Mesendoderm (in vitro differentiated cells): ENCODE measurements around the gene SHROOM4.

ENCODE experiments used
- DNase-seq: peaks from one replicate; pipeline ENCODE4 v3.0.0; 2013
- H2AK5ac ChIP-seq: 2 replicates; pipeline ENCODE4 v1.6.1; 2013; ENCODE audit warnings: low read length, inconsistent platforms
- H2BK120ac ChIP-seq: 2 replicates; pipeline ENCODE4 v1.6.1; 2013; ENCODE audit warnings: low read depth, mild to moderate bottlenecking, low read length, moderate library complexity, mixed read lengths
- H2BK15ac ChIP-seq: replicated peaks from 2 replicates; pipeline ENCODE4 v1.6.1; 2013; ENCODE audit warnings: low read depth, mild to moderate bottlenecking, moderate library complexity
- H2BK5ac ChIP-seq: 2 replicates; pipeline ENCODE4 v1.6.1; 2013; ENCODE audit warnings: low read length, inconsistent platforms
- H3K18ac ChIP-seq: 2 replicates; pipeline ENCODE4 v1.6.1; 2013; ENCODE audit warnings: mild to moderate bottlenecking, low read length, mixed read lengths
- H3K23ac ChIP-seq: one replicate; pipeline ENCODE4 v1.6.1; 2013; ENCODE audit warnings: low read length
- H3K27ac ChIP-seq: 2 replicates; pipeline ENCODE4 v1.5.1; 2013; ENCODE audit warnings: low read depth, mild to moderate bottlenecking, inconsistent platforms, low read length, moderate library complexity
- H3K27me3 ChIP-seq: 2 replicates; pipeline ENCODE4 v1.6.1; 2013; ENCODE audit warnings: low read length, control low read depth, mild to moderate bottlenecking, inconsistent platforms; ENCODE audit not compliant: insufficient read depth, poor library complexity
- H3K36me3 ChIP-seq: 2 replicates; pipeline ENCODE4 v1.6.1; 2013; ENCODE audit warnings: low read length, inconsistent platforms; ENCODE audit not compliant: control insufficient read depth, insufficient read depth
- H3K4ac ChIP-seq: one replicate; pipeline ENCODE4 v1.6.1; 2013; ENCODE audit warnings: low read depth, mild to moderate bottlenecking, low read length, moderate library complexity
- H3K4me1 ChIP-seq: 2 replicates; pipeline ENCODE4 v1.6.1; 2013; ENCODE audit warnings: low read depth, low read length, inconsistent platforms; ENCODE audit not compliant: control insufficient read depth
- H3K4me2 ChIP-seq: 2 replicates; pipeline ENCODE4 v1.6.1; 2013; ENCODE audit warnings: low read length
- H3K4me3 ChIP-seq: 2 replicates; pipeline ENCODE4 v1.5.1; 2013; ENCODE audit warnings: mild to moderate bottlenecking, low read length
- H3K56ac ChIP-seq: one replicate; pipeline ENCODE4 v1.6.1; 2013; ENCODE audit warnings: low read length
- H3K79me1 ChIP-seq: 2 replicates; pipeline ENCODE4 v1.6.1; 2013; ENCODE audit warnings: low read length, inconsistent platforms
- H3K79me2 ChIP-seq: 2 replicates; pipeline ENCODE4 v1.6.1; 2013; ENCODE audit warnings: mild to moderate bottlenecking, low read length; ENCODE audit not compliant: control insufficient read depth, insufficient read depth
- H3K9ac ChIP-seq: 2 replicates; pipeline ENCODE4 v1.6.1; 2013; ENCODE audit warnings: low read length, inconsistent platforms
- H4K5ac ChIP-seq: one replicate; pipeline ENCODE4 v1.6.1; 2013; ENCODE audit warnings: low read length
- H4K8ac ChIP-seq: one replicate; pipeline ENCODE4 v1.6.1; 2013; ENCODE audit warnings: low read depth, mild to moderate bottlenecking, control low read depth, low read length, moderate library complexity
- WGBS: extraction: QIAGEN DNeasy Blood & Tissue Kit; methylation state at CpG from one replicate; pipeline ENCODE4 v1.1.7; 2013; ENCODE audit warnings: low lambda C conversion rate, missing lambda C conversion rate; ENCODE audit not compliant: insufficient coverage; ENCODE audit errors: extremely low coverage; 5-methylcytosine and 5-hydroxymethylcytosine counted together

SHROOM4 gene

GRCh38 chrX:50762578-50762977 is 51.4 kb downstream of the SHROOM4 start:
- Histone ChIP-seq H2AK5ac (no peak overlapping the region), H3K27ac (no peak overlapping the region), H3K79me2 (no peaks in the 10 kb centered on the region), H3K4me1 (no peaks in the 10 kb centered on the region), H2BK15ac (no peak overlapping the region), H3K79me1 (no peaks in the 10 kb centered on the region), H3K23ac (no peak overlapping the region), H2BK120ac (no peak overlapping the region), H2BK5ac (no peak overlapping the region), H3K56ac (no peak overlapping the region), H4K5ac (no peak overlapping the region), H4K8ac (no peak overlapping the region), H3K4me3 (no peak overlapping the region), H3K18ac (no peak overlapping the region), H3K4ac (no peak overlapping the region), H3K4me2 (no peak overlapping the region), H3K9ac (no peak overlapping the region), H3K27me3 (no peaks in the 10 kb centered on the region), H3K36me3 (no peaks in the 10 kb centered on the region)
- no peak for DNase-seq
- WGBS: no CpG with 5 or more reads among the region's 2 CpGs

- Histone ChIP-seq H3K79me2 (no peaks in the 10 kb centered on the region), H4K8ac (no peak overlapping the region), H3K4me1 (no peaks in the 10 kb centered on the region), H2AK5ac (no peak overlapping the region), H2BK120ac (no peak overlapping the region), H3K56ac (no peak overlapping the region), H3K27me3 (no peaks in the 10 kb centered on the region), H3K9ac (no peak overlapping the region), H2BK15ac (no peak overlapping the region), H4K5ac (no peak overlapping the region), H3K4me2 (no peak overlapping the region), H3K79me1 (no peaks in the 10 kb centered on the region), H3K23ac (no peak overlapping the region), H3K36me3 (no peaks in the 10 kb centered on the region), H2BK5ac (no peak overlapping the region), H3K18ac (no peak overlapping the region), H3K27ac (no peak overlapping the region), H3K4ac (no peak overlapping the region), H3K4me3 (no peak overlapping the region)
- WGBS: no CpG with 5 or more reads among the region's 3 CpGs
- DNase-seq: no peak
These were observed 57.7 kb downstream of the SHROOM4 start for GRCh38 chrX:50756276-50756675.

GRCh38 chrX:50751091-50751490 is 62.9 kb downstream of the SHROOM4 start:
- no CpG with 5 or more reads among the region's 2 CpGs for WGBS
- H2AK5ac ChIP-seq: no peak overlapping the region
- no peaks in the 10 kb centered on the region for H3K4me1 ChIP-seq
- H3K4me2 ChIP-seq: no peak overlapping the region
- H3K9ac ChIP-seq: no peak overlapping the region
- no peak overlapping the region for H3K4me3 ChIP-seq
- no peak overlapping the region for H2BK120ac ChIP-seq
- H3K4ac ChIP-seq: no peak overlapping the region
- no peak overlapping the region for H2BK15ac ChIP-seq
- H4K5ac ChIP-seq: no peak overlapping the region
- no peak for DNase-seq
- H3K56ac ChIP-seq: no peak overlapping the region
- no peak overlapping the region for H3K18ac ChIP-seq
- H3K36me3 ChIP-seq: no peaks in the 10 kb centered on the region
- H3K79me2 ChIP-seq: no peaks in the 10 kb centered on the region
- H3K27me3 ChIP-seq: no peaks in the 10 kb centered on the region
- H4K8ac ChIP-seq: no peak overlapping the region
- no peak overlapping the region for H3K23ac ChIP-seq
- H3K79me1 ChIP-seq: no peaks in the 10 kb centered on the region
- no peak overlapping the region for H2BK5ac ChIP-seq
- no peak overlapping the region for H3K27ac ChIP-seq

- Histone ChIP-seq H2BK15ac (no peak overlapping the region), H2AK5ac (no peak overlapping the region), H3K4me2 (no peak overlapping the region), H4K5ac (no peak overlapping the region), H3K4ac (no peak overlapping the region), H3K18ac (no peak overlapping the region), H3K23ac (no peak overlapping the region), H3K27ac (no peak overlapping the region), H2BK120ac (no peak overlapping the region), H3K9ac (no peak overlapping the region), H3K27me3 (no peaks in the 10 kb centered on the region), H3K79me1 (no peaks in the 10 kb centered on the region), H3K36me3 (no peaks in the 10 kb centered on the region), H4K8ac (no peak overlapping the region), H2BK5ac (no peak overlapping the region), H3K4me1 (no peaks in the 10 kb centered on the region), H3K79me2 (no peaks in the 10 kb centered on the region), H3K56ac (no peak overlapping the region), H3K4me3 (no peak overlapping the region)
- no CpG with 5 or more reads among the region's 1 CpG for WGBS
- DNase-seq: peak; percentile 13
These were observed 66.5 kb downstream of the SHROOM4 start for GRCh38 chrX:50747471-50747900.

GRCh38 chrX:50736656-50737055 is 77.3 kb downstream of the SHROOM4 start:
- Histone ChIP-seq H2AK5ac (no peak overlapping the region), H3K79me2 (no peaks in the 10 kb centered on the region), H3K18ac (no peak overlapping the region), H3K4me1 (no peaks in the 10 kb centered on the region), H3K27ac (no peak overlapping the region), H4K5ac (no peak overlapping the region), H3K27me3 (no peaks in the 10 kb centered on the region), H3K4ac (no peak overlapping the region), H2BK120ac (no peak overlapping the region), H3K9ac (no peak overlapping the region), H2BK5ac (no peak overlapping the region), H3K79me1 (no peaks in the 10 kb centered on the region), H3K4me2 (no peak overlapping the region), H4K8ac (no peak overlapping the region), H3K56ac (no peak overlapping the region), H3K4me3 (no peak overlapping the region), H2BK15ac (no peak overlapping the region), H3K36me3 (no peaks in the 10 kb centered on the region), H3K23ac (no peak overlapping the region)
- no CpG with 5 or more reads among the region's 2 CpGs for WGBS
- DNase-seq: no peak

GRCh38 chrX:50726296-50726695 is 87.7 kb downstream of the SHROOM4 start:
- peak; percentile 64 for DNase-seq
- Histone ChIP-seq H3K27me3 (no peaks in the 10 kb centered on the region), H3K9ac (no peak overlapping the region), H3K4ac (no peak overlapping the region), H3K18ac (no peak overlapping the region), H2BK120ac (no peak overlapping the region), H3K4me1 (peaks cover under 1% of the 10 kb centered on the region), H4K8ac (no peak overlapping the region), H3K79me2 (no peaks in the 10 kb centered on the region), H3K36me3 (no peaks in the 10 kb centered on the region), H3K27ac (peak overlapping the region; percentile 36), H3K79me1 (no peaks in the 10 kb centered on the region), H2AK5ac (no peak overlapping the region), H3K4me2 (no peak overlapping the region), H3K56ac (no peak overlapping the region), H2BK5ac (no peak overlapping the region), H4K5ac (no peak overlapping the region), H3K23ac (no peak overlapping the region), H2BK15ac (no peak overlapping the region), H3K4me3 (no peak overlapping the region)
- WGBS: no CpG with 5 or more reads among the region's 3 CpGs
